Measurements from ENCODE around the gene KSR1.

DNA sequence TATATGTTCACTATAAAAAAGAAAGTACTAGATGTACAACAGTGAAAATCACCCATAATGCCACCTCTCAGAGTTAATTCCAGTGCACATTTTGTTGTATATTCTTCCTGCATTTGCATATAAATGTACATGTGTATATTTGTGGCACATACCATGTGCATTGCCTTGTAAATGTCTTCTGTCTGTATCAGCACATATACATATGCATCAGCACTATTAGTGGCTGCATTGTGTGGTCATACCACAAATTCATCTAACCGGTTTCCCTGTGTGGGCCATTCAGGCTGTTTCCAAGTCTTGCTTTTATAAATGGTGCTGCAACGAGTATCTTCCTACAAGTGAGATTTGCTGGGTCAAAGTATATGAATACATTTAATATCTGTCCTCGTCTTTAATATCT, 6.5 kb downstream of the KSR1 start:
- TF ChIP-seq POLR2AphosphoS5 (IDR thresholded peaks at IDR 0.05; ENCODE audit: low read depth, low read length) (no peak), POLR2A (IDR thresholded peaks at IDR 0.05; ENCODE audit: low read depth, low read length) (no peak), TAF1 (IDR thresholded peaks at IDR 0.05; ENCODE audit: borderline replicate concordance, low read depth, low read length) (no peak)
